H1 (cell line): ENCODE measurements around the gene PPP1CB. TPM values are rescaled to one million over a fixed set of nuclear protein-coding genes. Genes with fewer than 3 reads are reported as not detected.

Source experiments
- ASH2L ChIP-seq: fragments of 200-600, 300-600 bp; sonication (generic); IDR thresholded peaks from one replicate; pipeline ENCODE4 v1.7.1; 2017; ENCODE audit warnings: low read length
- BCL11A ChIP-seq, 2 experiments: IDR thresholded peaks; one replicate each; pipeline ENCODE4 v1.6.1; 2011; ENCODE audit warnings: low read depth in 2 of 2, low read length in 2 of 2, mild to moderate bottlenecking in 2 of 2
- CEBPB ChIP-seq: IDR thresholded peaks from 2 replicates; pipeline ENCODE4 v1.6.1; 2012; ENCODE audit warnings: low read depth, low read length
- HDAC6 ChIP-seq: IDR thresholded peaks from one replicate; pipeline ENCODE4 v1.7.1; 2012; ENCODE audit warnings: low read depth, mild to moderate bottlenecking, inconsistent platforms, low read length, moderate library complexity
- POLR2AphosphoS5 ChIP-seq: IDR thresholded peaks from 2 replicates; pipeline ENCODE4 v1.6.1; 2011; ENCODE audit warnings: low read depth, low read length
- TAF7 ChIP-seq: optimal IDR thresholded peaks from 2 replicates; pipeline ENCODE3; 2011; ENCODE audit warnings: low read depth, mild to moderate bottlenecking, inconsistent platforms, low read length, moderate library complexity, borderline replicate concordance
- polyA plus RNA-seq, 7 experiments: library from polyadenylated mRNA; depleted of rRNA in 3 of 7; stranded (reverse) in 5 of 7; unstranded in 2 of 7; fragments of >200 nt in 5 of 7; fragments of 200-250 nt in 2 of 7; gene quantifications; 1 replicate in 5 of 7; 2 replicates in 1 of 7; 4 replicates in 1 of 7; pipeline versions ENCODE4 v1.2.1 to v1.2.3, GENCODE V29; 2011 to 2013; ENCODE audit warnings: missing spikeins in 2 of 7, mixed read lengths in 2 of 7
- total RNA-seq: library from RNA; stranded (reverse); fragmentation: NEBNext Ultra II Directional; extraction: Animal tissue kit (Norgen Biotek cat#: 25700); gene quantifications from 2 replicates; pipeline ENCODE4 v1.2.1, GENCODE V29; 2021

The PPP1CB gene
- total and polyA plus RNA-seq, 2 of the 8 experiments (the other 6 are each of a cell fraction or from before 2014, with no cell fraction given): 30.7 to 158 TPM

- TF ChIP-seq CEBPB: no peak
- TF ChIP-seq BCL11A (IDR thresholded peaks at IDR 0.05; ENCODE audit: low read depth in 2 of 2, low read length in 2 of 2): no peak
- peak; percentile 75; the same call in 1 of the 2 replicates for TF ChIP-seq POLR2AphosphoS5
- no peak for TF ChIP-seq HDAC6
- TF ChIP-seq ASH2L: peak; percentile 90
- peak; percentile 52 for TF ChIP-seq TAF7
Observed at GRCh38 chr2:28751956-28752630, 463 bp downstream of the PPP1CB start (continued).
